ENCODE results near the gene MGAM2. TPM values are rescaled to one million over a fixed set of nuclear protein-coding genes. Genes with fewer than 3 reads are reported as not detected.
A peak's percentile ranks its signal among the peaks of the same experiment; 100 is the strongest.
"Not testable (repeated sequence)": the region's sequence is repeated elsewhere in the genome, so short reads cannot be mapped to it uniquely, and the experiment has no call there.

MGAM2 gene
- total RNA-seq, 2 donors from 2014 or later, result not detected

- H3K36me3 Mint-ChIP-seq; H3K27me3 Mint-ChIP-seq; DNase-seq (ENCODE audit: low spot score); H3K9me3 Mint-ChIP-seq: not testable (repeated sequence)
- H3K4me1 Mint-ChIP-seq (ENCODE audit: low read depth in 2 of 2), result peaks cover 31 to 32% of the 10 kb centered on the region in 2 donors
- peak overlapping the region; percentile 8 for H3K4me3 Mint-ChIP-seq
- H3K27ac Mint-ChIP-seq, result peak overlapping the region in 1 of 2 donors; percentile 80
- ATAC-seq, result peak in 1 of 2 donors; percentile 76
Measured at GRCh38 chr7:142101794-142102193, 9.7 kb upstream of the MGAM2 start.

GRCh38 chr7:142104550-142105527 is 6.7 kb upstream of the MGAM2 start:
- Mint-ChIP-seq H3K9me3 (no peaks in the 10 kb centered on the region), H3K27me3 (peaks cover 0 to 9% of the 10 kb centered on the region in 2 donors), H3K4me1 (ENCODE audit: low read depth in 2 of 2) (peaks cover 16% of the 10 kb centered on the region in 2 donors), H3K27ac (peak overlapping the region; percentile 21 to 76), H3K36me3 (no peaks in the 10 kb centered on the region), H3K4me3 (peak overlapping the region; percentile 49)
- peak; percentile 72 to 88 for ATAC-seq
- no peak for DNase-seq (ENCODE audit: low spot score)

GRCh38 chr7:142108728-142109505 is 2.6 kb upstream of the MGAM2 start:
- Mint-ChIP-seq H3K4me3 (no peak overlapping the region), H3K9me3 (no peaks in the 10 kb centered on the region), H3K27ac (no peak overlapping the region), H3K4me1 (ENCODE audit: low read depth in 2 of 2) (peaks cover 8% of the 10 kb centered on the region in 2 donors), H3K36me3 (no peaks in the 10 kb centered on the region), H3K27me3 (peaks cover 13 to 26% of the 10 kb centered on the region in 2 donors)
- ATAC-seq (no peak), DNase-seq (ENCODE audit: low spot score) (no peak)

- Mint-ChIP-seq H3K27ac (no peak overlapping the region), H3K36me3 (no peaks in the 10 kb centered on the region), H3K4me1 (ENCODE audit: low read depth in 2 of 2) (peaks cover 0 to under 1% of the 10 kb centered on the region in 2 donors), H3K4me3 (no peak overlapping the region), H3K9me3 (no peaks in the 10 kb centered on the region), H3K27me3 (peaks cover 17 to 26% of the 10 kb centered on the region in 2 donors)
- DNase-seq (ENCODE audit: low spot score) (no peak), ATAC-seq (no peak)
Measured at GRCh38 chr7:142110098-142110497, 1.4 kb upstream of the MGAM2 start.

- Mint-ChIP-seq H3K36me3 (no peaks in the 10 kb centered on the region), H3K4me1 (ENCODE audit: low read depth in 2 of 2) (no peaks in the 10 kb centered on the region), H3K27me3 (peaks cover 19 to 26% of the 10 kb centered on the region in 2 donors), H3K27ac (no peak overlapping the region), H3K9me3 (no peaks in the 10 kb centered on the region), H3K4me3 (no peak overlapping the region)
- no peak for DNase-seq (ENCODE audit: low spot score)
- ATAC-seq, result no peak
Measured at GRCh38 chr7:142110638-142111037, 880 bp upstream of the MGAM2 start.

GRCh38 chr7:142112086-142112485 is 568 bp downstream of the MGAM2 start:
- peaks cover 19 to 26% of the 10 kb centered on the region in 2 donors for H3K27me3 Mint-ChIP-seq
- ATAC-seq, result no peak
- H3K36me3 Mint-ChIP-seq, result no peaks in the 10 kb centered on the region

GRCh38 chr7:142114207-142114606 is 2.7 kb downstream of the MGAM2 start:
- Mint-ChIP-seq H3K4me1 (ENCODE audit: low read depth in 2 of 2) (no peaks in the 10 kb centered on the region), H3K36me3 (no peaks in the 10 kb centered on the region), H3K27ac (no peak overlapping the region), H3K4me3 (no peak overlapping the region), H3K9me3 (no peaks in the 10 kb centered on the region), H3K27me3 (peaks cover 21 to 23% of the 10 kb centered on the region in 2 donors)
- DNase-seq (ENCODE audit: low spot score) (no peak), ATAC-seq (no peak)

More at GRCh38 chr7:142112086-142112485, 568 bp downstream of the MGAM2 start:
- no peak overlapping the region for H3K27ac Mint-ChIP-seq
- H3K9me3 Mint-ChIP-seq, result no peaks in the 10 kb centered on the region
- no peaks in the 10 kb centered on the region for H3K4me1 Mint-ChIP-seq (ENCODE audit: low read depth in 2 of 2)
- DNase-seq (ENCODE audit: low spot score), result no peak
- no peak overlapping the region for H3K4me3 Mint-ChIP-seq

- no peaks in the 10 kb centered on the region for H3K9me3 Mint-ChIP-seq
- no peaks in the 10 kb centered on the region for H3K36me3 Mint-ChIP-seq
- no peak overlapping the region for H3K27ac Mint-ChIP-seq
- H3K4me3 Mint-ChIP-seq, result no peak overlapping the region
- no peaks in the 10 kb centered on the region for H3K4me1 Mint-ChIP-seq (ENCODE audit: low read depth in 2 of 2)
- DNase-seq (ENCODE audit: low spot score), result no peak
- peaks cover 0 to 5% of the 10 kb centered on the region in 2 donors for H3K27me3 Mint-ChIP-seq
- ATAC-seq, result no peak
Measured at GRCh38 chr7:142120524-142120923, 9.0 kb downstream of the MGAM2 start.

GRCh38 chr7:142123184-142123583 is 11.7 kb downstream of the MGAM2 start:
- Mint-ChIP-seq H3K4me3 (no peak overlapping the region), H3K4me1 (ENCODE audit: low read depth in 2 of 2) (no peaks in the 10 kb centered on the region), H3K9me3 (no peaks in the 10 kb centered on the region), H3K27me3 (peaks cover 0 to 5% of the 10 kb centered on the region in 2 donors), H3K36me3 (peaks cover 6% of the 10 kb centered on the region), H3K27ac (no peak overlapping the region)
- DNase-seq (ENCODE audit: low spot score) (no peak), ATAC-seq (no peak)

GRCh38 chr7:142125256-142125955 is 13.9 kb downstream of the MGAM2 start:
- H3K27ac Mint-ChIP-seq, result no peak overlapping the region
- no peaks in the 10 kb centered on the region for H3K4me1 Mint-ChIP-seq (ENCODE audit: low read depth in 2 of 2)
- H3K27me3 Mint-ChIP-seq, result peaks cover 0 to 3% of the 10 kb centered on the region in 2 donors
- no peak for ATAC-seq
- no peak overlapping the region for H3K4me3 Mint-ChIP-seq
- peaks cover 6% of the 10 kb centered on the region for H3K36me3 Mint-ChIP-seq
- no peaks in the 10 kb centered on the region for H3K9me3 Mint-ChIP-seq
- no peak for DNase-seq (ENCODE audit: low spot score)

GRCh38 chr7:142130267-142130666 is 18.7 kb downstream of the MGAM2 start:
- Mint-ChIP-seq H3K9me3 (no peaks in the 10 kb centered on the region), H3K27me3 (no peaks in the 10 kb centered on the region)

GRCh38 chr7:142131439-142132185 is 20.1 kb downstream of the MGAM2 start:
- ATAC-seq, result peak in 1 of 2 donors; percentile 48

More at GRCh38 chr7:142130267-142130666, 18.7 kb downstream of the MGAM2 start:
- DNase-seq (ENCODE audit: low spot score) (no peak), ATAC-seq (no peak)
- Mint-ChIP-seq H3K4me3 (no peak overlapping the region), H3K4me1 (ENCODE audit: low read depth in 2 of 2) (peaks cover 0 to 6% of the 10 kb centered on the region in 2 donors), H3K36me3 (peaks cover 6% of the 10 kb centered on the region), H3K27ac (no peak overlapping the region)

GRCh38 chr7:142133731-142134148 is 22.2 kb downstream of the MGAM2 start:
- H3K27me3 Mint-ChIP-seq, result no peaks in the 10 kb centered on the region
- no peak overlapping the region for H3K4me3 Mint-ChIP-seq
- DNase-seq (ENCODE audit: low spot score) (no peak), ATAC-seq (peak; percentile 27 to 45)
- H3K27ac Mint-ChIP-seq, result no peak overlapping the region
- H3K9me3 Mint-ChIP-seq, result no peaks in the 10 kb centered on the region
- H3K4me1 Mint-ChIP-seq (ENCODE audit: low read depth in 2 of 2), result peaks cover 0 to 6% of the 10 kb centered on the region in 2 donors
- H3K36me3 Mint-ChIP-seq, result no peaks in the 10 kb centered on the region

More at GRCh38 chr7:142131439-142132185, 20.1 kb downstream of the MGAM2 start:
- no peak overlapping the region for H3K27ac Mint-ChIP-seq
- H3K4me1 Mint-ChIP-seq (ENCODE audit: low read depth in 2 of 2), result peaks cover 0 to 6% of the 10 kb centered on the region in 2 donors
- no peak for DNase-seq (ENCODE audit: low spot score)
- H3K36me3 Mint-ChIP-seq, result peaks cover 6% of the 10 kb centered on the region
- no peaks in the 10 kb centered on the region for H3K9me3 Mint-ChIP-seq
- no peak overlapping the region for H3K4me3 Mint-ChIP-seq
- no peaks in the 10 kb centered on the region for H3K27me3 Mint-ChIP-seq
